Activated CD4-positive, CD25-positive, alpha-beta regulatory T cell (primary cell): Measurements from ENCODE around the gene CNR2.
A peak's percentile ranks its signal among the peaks of the same experiment; 100 is the strongest.
"Not testable (repeated sequence)": the region's sequence is repeated elsewhere in the genome, so short reads cannot be mapped to it uniquely, and the experiment has no call there.

Experiments
- DNase-seq, 4 experiments: peaks; one replicate each; lab custom pipeline; 2025; lab: John Stamatoyannopoulos, UW

CNR2 gene

GRCh38 chr1:23916209-23917131, 3.3 kb upstream of the CNR2 start:
- peak in 2 of 4 experiments; percentile 9 to 16 for DNase-seq

DNA sequence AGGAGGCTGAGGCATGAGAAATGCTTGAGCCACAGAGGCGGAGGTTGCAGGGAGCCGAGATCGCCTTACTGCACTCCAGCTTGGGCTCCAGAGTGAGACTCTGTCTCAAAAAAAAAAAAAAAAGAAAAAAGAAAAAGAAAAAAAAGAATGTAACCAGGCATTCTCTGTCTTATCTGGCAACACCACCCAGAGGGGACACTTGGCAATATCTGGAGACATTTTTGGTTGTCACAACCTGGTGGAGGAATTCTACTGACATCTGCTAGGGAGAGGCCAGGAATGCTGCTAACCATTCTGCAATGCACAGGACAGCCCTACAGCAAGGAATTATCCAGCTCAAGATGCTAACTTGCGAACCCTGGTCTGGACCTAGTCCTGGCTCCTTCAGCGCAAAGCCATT, 2.3 kb upstream of the CNR2 start:
- no peak for DNase-seq

GRCh38 chr1:23914921-23915320, 1.8 kb upstream of the CNR2 start:
- no peak for DNase-seq

- no peak for DNase-seq
These were observed 1.2 kb downstream of the CNR2 start for GRCh38 chr1:23911921-23912320.

GRCh38 chr1:23910553-23911246, 2.5 kb downstream of the CNR2 start:
- no peak for DNase-seq

DNA sequence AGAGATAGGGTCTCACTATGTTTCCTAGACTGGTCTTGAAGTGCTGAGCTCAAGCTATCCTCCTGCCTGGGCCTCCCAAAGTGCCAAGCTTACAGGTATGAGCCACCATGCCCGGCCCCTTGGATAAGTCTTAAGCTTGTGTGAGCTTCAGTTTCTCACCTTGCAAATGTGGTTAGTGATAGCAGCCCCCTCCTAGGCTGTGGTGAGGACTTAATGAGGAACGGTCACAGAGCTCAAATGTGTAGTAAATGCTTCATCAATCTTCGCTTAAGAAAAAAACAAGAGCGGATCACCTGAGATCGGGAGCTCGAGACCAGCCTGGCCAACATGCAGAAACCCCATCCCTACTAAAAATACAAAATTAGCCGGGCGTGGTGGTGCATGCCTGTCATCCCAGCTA, 3.0 kb downstream of the CNR2 start:
- no peak for DNase-seq

GRCh38 chr1:23909412-23909811, 3.8 kb downstream of the CNR2 start:
- no peak for DNase-seq

- DNase-seq = peak in 1 of 4 experiments; percentile 12
These were observed 4.5 kb downstream of the CNR2 start for GRCh38 chr1:23908453-23909341.

DNA sequence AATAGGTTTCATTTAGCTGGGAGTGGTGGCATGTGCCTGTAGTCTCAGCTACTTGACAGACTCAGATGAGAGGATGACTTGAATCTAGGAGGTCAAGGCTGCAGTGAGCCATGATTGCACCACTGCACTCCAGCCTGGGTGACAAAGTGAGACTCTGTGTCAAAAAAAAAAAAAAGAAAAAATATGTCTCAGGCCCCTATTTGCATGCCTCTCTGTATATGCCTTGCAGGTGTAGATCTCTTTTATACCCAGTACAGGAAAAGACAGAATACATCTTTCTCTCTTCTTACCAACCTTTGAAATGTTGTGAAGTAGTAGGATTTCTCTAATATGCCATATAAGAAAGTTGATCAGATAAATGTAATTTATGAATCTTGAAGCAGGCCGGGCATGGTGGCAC, 6.4 kb downstream of the CNR2 start:
- no peak for DNase-seq

DNA sequence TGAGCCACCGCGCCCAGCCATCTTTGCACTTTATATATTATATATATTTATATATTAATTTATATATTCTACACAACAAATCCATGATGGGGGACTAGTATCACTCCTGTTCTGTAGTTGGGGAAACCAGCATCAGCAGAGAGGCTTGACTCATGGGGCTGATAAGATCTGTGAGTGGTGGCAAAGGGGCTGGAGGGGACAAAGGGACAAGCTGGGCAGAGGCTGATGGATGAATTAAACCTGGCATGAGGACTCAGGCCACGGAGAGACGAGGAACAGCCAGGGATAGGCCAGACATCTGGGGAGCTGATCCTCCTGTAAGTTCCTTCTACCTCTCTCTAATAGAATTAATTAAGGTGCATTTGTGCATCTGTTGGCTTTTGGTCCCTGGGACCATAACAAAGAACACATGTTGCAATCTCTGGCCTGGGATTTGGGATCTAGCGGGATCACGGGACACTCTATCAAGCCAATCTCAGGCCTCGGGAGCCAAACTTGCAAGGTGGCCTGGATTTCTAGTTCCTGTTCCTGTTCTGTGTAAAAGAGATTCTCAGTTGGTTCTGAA, 7.6 kb downstream of the CNR2 start:
- DNase-seq = no peak

DNA sequence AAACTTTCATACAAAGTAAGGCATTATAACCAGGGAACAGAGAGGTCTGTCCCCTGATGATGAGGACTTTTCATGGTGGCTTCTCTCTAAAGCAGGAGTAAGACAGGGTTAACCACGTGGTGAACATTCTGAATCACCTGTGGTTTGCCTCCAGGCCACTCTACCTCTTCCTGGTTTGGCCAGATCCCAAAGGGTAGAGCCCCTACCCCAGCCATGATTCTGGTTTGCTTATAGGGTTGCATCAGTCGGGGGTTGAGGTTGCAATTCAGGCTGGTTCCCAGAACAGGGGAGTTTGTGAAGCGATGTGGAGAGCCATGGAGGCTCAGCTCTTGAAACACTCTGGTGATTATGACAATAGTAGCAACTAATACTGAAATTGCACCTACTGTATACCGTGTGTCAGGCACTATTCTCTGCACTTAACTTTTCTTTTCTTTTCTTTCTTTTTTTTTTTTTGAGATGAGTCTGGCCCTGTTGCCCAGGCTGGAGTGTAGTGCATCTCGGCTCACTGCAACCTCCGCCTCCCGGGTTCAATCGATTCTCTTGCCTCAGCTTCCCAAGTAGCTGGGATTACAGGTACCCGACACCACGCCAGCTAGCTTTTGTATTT, 8.3 kb downstream of the CNR2 start:
- no peak for DNase-seq

DNA sequence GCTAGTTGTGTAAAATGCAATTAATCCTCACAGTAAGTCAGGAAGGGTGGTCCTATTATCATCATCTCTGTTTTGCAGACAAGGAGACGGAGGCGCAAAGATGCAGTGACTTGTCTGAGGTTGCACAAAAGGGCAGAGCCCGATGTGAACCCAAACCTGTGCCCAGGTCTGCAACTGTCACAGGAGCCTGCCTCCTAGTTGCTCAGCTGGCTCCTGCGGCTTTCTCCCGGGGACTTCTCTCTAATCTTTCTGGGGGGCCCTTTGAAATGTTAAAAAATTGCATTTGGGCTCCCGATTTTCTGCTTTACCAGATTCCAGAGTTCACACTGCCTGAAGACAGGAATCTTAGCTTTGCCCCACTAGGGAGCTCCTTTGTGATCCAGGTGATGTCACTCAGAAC, 9.4 kb downstream of the CNR2 start:
- no peak for DNase-seq

GRCh38 chr1:23902321-23903278, 10.6 kb downstream of the CNR2 start:
- no peak for DNase-seq

DNA sequence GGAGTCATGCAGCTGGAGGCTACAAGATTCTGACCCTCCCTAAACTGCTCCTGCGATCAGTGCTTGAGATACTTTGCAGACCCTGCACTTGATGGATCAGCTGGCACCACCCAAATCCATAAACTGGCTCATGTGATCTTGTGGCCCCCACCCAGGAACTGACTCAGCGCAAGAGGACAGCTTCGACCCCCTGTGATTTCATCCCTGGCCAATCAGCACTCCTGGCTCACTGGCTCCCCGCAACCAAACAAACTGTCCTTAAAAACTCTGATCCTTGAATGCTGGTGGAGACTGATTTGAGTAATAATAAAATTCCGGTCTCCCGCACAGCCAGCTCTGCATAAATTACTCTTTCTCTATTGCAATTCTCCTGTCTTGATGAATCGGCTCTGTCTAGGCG, 13.1 kb downstream of the CNR2 start:
- not testable (repeated sequence) for DNase-seq

DNA sequence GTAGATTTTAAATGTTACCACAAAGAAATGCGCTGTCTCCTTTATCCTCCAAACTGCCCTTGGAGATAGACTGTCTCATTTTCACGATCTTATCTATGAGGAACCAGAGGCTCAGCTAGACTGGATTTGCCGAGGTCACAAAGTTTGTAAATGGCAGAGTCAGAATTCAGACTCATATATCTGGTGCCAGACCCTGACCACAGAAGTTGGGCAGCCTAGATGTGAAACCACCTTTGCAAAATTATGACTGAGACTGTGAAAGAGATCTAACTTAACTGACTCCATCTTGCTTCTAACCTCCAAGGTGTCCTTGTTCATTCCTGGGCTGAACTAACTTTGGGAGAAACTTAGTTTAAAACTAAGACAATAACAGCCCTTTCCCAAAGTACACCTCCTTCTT, 14.1 kb downstream of the CNR2 start:
- no peak for DNase-seq

DNA sequence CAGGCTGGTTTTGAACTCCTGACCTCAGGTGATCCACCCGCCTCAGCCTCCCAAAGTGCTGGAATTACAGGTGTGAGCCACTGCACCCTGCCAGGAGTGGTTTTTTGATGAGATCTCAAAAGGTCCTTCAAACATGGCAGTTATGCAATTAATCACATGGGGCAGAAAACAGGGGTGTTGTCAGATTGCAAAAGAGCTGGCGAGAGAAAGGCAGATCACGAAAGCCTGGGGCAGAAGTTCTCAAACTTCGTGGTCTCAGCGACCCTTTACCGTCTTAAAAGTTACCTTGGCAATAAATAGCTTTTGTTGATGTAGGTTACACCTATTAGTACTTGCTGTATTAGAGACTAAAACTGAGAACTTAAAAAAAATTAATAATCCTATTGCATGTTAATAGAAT, 16.1 kb downstream of the CNR2 start:
- no peak for DNase-seq

GRCh38 chr1:23896491-23896890, 16.7 kb downstream of the CNR2 start:
- DNase-seq = no peak

DNA sequence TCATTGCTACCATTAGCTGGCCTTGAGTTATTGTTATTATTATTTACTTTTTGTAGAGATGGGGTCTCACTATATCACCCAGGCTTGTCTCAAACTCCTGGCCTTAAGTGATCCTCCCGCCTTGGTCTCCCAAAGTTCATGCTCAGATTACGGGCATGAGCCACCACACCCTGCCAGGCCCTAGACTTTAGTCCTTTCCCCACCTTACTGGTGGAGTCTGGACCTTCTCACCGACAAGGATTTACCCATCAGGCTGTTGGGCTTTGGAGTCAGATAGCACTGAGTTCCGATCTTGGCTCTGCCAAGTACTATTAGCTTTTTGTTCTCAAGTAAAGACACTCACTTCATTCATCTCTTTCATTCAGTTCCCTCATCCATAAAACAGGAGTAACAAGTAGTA, 17.2 kb downstream of the CNR2 start:
- DNase-seq = no peak

DNA sequence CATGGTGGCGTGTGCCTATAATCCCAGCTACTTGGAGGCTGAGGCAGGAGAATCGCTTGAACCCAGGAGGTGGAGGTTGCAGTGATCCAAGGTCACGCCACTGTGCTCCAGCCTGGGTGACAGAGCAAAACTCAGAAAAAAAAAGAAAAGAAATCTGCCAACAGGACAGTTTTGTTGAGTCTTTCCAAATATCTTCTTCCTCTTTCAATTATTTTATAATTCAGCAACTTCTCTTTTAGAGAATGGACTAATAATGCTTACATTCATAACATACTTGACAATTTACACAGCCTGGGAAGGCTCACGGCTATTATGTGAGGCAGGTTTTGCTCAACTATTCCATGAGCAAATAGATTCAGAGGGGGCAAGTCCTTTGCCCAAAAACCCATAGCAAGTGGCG, 18.1 kb downstream of the CNR2 start:
- DNase-seq = no peak

GRCh38 chr1:23889074-23889473, 24.1 kb downstream of the CNR2 start:
- no peak for DNase-seq
